Neural progenitor cell (in vitro differentiated cells): ENCODE measurements around the gene ZNF710.

Source experiments
- EZH2 ChIP-seq: fragments of 200-600 bp; sonication (generic); IDR thresholded peaks from 2 replicates; pipeline ENCODE4 v1.6.1; 2017; ENCODE audit warnings: antibody characterized with exemption, mild to moderate bottlenecking, moderate library complexity
- EZH2phosphoT487 ChIP-seq: fragments of 200-600 bp; sonication (generic); IDR thresholded peaks from 2 replicates; pipeline ENCODE4 v1.6.1; 2017; ENCODE audit warnings: antibody characterized with exemption
- TF ChIP-seq, protein P1 (sequence below): fragments of 200-600 bp; sonication (generic); IDR thresholded peaks from 2 replicates; pipeline ENCODE4 v1.5.1; 2017; ENCODE audit warnings: antibody characterized with exemption, mild to moderate bottlenecking

DNA sequence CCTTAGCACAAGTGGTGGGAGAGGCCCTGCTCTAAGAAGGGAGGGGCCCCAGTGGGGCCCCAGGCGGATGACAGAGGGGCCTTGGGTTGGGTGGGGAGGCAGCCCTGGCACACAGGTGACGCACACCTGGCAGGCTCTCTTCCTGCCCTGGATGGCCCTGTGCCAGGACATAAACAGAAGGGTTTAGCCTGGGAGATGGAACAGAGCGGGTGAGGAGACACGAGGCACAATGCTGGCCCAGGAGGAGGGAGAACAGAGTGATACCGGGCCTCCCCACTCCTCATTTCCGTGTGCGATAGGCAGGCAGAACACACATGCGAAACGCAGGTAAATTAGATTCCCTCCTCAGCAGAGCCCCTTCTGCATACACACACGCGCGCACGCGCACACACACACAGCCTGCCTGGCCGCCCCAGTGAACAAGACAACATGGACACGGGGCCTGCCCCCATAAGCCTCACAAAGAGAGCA, 61.4 kb downstream of the ZNF710 start:
- TF ChIP-seq EZH2, result no peak
- TF ChIP-seq, protein P1, sequence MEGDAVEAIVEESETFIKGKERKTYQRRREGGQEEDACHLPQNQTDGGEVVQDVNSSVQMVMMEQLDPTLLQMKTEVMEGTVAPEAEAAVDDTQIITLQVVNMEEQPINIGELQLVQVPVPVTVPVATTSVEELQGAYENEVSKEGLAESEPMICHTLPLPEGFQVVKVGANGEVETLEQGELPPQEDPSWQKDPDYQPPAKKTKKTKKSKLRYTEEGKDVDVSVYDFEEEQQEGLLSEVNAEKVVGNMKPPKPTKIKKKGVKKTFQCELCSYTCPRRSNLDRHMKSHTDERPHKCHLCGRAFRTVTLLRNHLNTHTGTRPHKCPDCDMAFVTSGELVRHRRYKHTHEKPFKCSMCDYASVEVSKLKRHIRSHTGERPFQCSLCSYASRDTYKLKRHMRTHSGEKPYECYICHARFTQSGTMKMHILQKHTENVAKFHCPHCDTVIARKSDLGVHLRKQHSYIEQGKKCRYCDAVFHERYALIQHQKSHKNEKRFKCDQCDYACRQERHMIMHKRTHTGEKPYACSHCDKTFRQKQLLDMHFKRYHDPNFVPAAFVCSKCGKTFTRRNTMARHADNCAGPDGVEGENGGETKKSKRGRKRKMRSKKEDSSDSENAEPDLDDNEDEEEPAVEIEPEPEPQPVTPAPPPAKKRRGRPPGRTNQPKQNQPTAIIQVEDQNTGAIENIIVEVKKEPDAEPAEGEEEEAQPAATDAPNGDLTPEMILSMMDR, result no peak
- TF ChIP-seq EZH2phosphoT487, result no peak
